SK-MEL-5 (cell line): ENCODE data around the gene IMMP1L. TPM values are rescaled to one million over a fixed set of nuclear protein-coding genes. Genes with fewer than 3 reads are reported as not detected.

Experiments
- DNase-seq: peaks from one replicate; pipeline ENCODE4 v3.0.0-alpha.2; 2016; ENCODE audit warnings: low read depth, low spot score
- in situ Hi-C: cut with HindIII; loops from 2 replicates; pipeline ENCODE4 v1.10.0; 2016; ENCODE audit warnings: low sequenced_read_pairs, high pct_unique_total_duplicates, low pct_unique_long_range_greater_than_20kb
- total RNA-seq: library from RNA; depleted of rRNA; stranded (reverse); fragments of >200 nt; shearing (Covaris generic); gene quantifications from 2 replicates; pipeline ENCODE4 v1.2.3, GENCODE V29; 2014; rRNA removed

The IMMP1L gene
- total RNA-seq, 1 experiment from 2014 or later = 16.0 TPM

GRCh38 chr11:31419138-31419537 is 90.3 kb downstream of the IMMP1L start:
- no peak for DNase-seq
- in situ Hi-C loops = no loop called here

- no peak for DNase-seq
- in situ Hi-C loops = no loop called here
These were observed 91.6 kb downstream of the IMMP1L start for GRCh38 chr11:31417816-31418215.

DNA sequence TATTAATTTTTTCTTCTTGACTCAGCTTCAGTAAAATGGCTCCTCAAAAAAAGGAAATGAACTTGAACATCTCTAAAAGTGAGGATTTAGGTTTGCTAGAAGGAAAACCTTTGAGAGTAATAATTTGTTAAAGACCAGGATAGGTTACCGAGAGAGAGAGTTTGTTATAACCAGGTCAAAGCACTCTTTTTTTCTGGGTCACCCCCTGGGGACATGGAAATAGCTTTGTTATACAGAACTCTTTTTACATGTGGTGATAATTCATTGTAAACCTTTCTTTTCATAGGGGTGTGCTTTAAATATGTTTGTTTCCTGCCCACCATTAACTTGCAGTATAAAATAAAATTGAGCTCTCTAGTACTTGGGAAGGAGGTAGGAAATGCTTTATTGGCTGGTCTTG is 92.1 kb downstream of the IMMP1L start:
- no peak for DNase-seq
- in situ Hi-C loops = no loop called here

DNA sequence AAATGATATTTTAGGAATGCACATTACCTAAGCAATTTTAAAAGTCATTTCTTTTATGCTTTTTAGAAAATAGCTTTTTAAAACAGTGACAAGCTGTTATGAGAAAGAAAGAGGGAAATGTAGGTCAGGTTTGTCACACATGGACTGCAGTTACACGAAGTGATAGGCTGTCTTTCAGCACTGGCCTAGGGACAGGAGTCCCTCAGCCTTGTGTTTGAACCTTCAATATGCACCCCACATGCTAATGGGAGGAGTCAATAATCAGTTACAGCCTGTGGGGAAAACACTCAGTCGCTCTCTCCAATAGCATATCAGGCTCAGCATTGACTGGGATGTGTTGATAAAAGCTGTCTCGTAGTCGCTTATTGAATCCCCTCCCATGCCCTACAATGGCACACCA is 94.0 kb downstream of the IMMP1L start:
- no peak for DNase-seq
- in situ Hi-C loops = no loop called here

DNA sequence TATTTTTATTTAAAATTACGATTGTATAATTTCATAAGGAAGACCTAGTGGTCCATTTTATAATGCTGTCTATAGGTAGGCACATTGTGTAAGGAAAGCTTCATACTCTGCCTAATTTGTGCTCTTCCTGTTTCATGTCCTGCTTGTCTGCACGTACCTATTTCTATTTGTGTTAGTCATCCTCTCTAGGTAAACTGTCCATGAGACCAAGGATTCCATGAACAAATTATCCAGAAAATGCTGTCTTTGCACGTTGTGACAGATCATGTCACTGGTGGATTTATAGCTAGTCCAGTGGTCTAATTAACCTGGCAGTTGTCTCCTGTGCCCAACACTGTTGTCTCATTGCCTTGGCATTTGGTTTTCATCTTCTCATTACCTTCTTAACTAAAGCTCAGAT is 95.1 kb downstream of the IMMP1L start:
- no peak for DNase-seq
- in situ Hi-C loops = no loop called here

DNA sequence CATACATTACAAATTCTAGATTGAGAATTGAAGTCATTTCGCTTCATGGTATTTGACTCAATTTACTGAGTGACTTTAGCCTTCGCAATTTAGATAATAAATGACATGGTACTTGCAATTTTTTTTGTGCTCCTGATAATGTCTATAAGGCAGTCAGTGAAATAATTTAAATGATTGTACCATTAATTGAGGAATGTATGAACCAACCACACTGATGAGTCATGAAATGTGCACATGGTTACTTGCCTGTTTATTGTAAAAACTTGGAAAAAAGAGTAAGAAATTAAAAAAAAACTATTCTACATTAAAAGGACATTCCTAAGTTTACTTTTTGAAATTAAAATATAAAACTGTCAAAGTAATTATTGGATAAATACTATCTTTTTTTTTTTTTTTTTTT is 96.5 kb downstream of the IMMP1L start:
- no peak for DNase-seq

DNA sequence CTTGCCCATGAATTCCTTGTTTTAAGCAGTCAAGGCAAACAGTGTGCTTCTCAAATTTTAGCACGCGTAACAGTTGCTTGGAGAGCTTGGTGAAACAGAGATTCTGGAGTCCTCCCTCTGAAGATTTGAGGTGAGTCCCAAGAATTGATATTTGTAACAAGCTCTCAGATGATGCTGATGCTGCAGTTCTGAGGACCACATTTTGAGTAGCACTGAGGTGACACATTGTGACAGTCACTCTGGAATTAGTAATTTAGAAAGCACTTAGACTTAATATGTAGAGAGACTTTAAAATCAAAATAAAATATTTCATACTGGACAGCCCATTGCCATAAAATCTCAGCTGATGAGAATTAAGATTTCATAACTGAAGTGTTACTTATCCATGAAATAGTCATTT is 101.2 kb downstream of the IMMP1L start:
- DNase-seq = no peak
- in situ Hi-C loops = no loop called here

More for the DNA sequence above, 96.5 kb downstream of the IMMP1L start:
- in situ Hi-C loops = no loop called here

- no peak for DNase-seq
- in situ Hi-C loops = no loop called here
These were observed 104.8 kb downstream of the IMMP1L start for GRCh38 chr11:31404614-31405013.

DNA sequence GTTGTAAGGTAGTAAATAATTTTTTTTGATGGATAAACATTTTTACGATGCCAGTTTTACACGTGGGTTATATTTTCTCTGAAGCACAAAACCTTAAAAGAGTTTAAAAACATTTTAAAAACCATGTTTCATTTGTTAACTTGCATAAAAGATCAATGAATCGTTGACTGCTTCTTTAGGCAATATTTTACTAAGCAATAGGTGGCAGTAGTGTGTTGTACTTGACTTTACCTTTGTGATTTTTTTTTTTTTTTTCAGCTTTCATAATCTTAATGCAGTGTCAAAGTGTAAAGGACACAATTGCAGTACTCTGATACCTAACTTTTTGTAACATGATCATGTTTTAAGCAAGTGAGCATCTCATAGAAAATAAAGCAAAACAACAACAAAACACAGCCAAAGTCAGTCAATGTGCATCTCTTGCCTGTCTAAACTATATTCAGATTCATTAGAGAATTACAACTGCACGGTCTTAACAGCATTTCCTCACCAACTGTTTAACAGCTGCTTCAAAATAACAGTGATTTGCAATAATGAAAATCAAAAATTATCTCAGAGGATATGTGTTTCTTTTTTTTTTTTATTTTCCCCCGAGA is 112.1 kb downstream of the IMMP1L start:
- in situ Hi-C loops = no loop called here
- peak; percentile 53 for DNase-seq

GRCh38 chr11:31387379-31387778 is 122.0 kb downstream of the IMMP1L start:
- in situ Hi-C loops = no loop called here
- DNase-seq = no peak

- in situ Hi-C loops = no loop called here
- DNase-seq = no peak
These were observed 126.3 kb downstream of the IMMP1L start for GRCh38 chr11:31383116-31383515.

Other genes with a start within 250 kb of the IMMP1L start
- gene DCDC1, start 139.9 kb downstream of the IMMP1L start, total RNA-seq = 0.11 TPM in 1 of 2 replicates, not detected in the other
- 19.4 and 20.5 TPM in 2 replicates for gene DNAJC24, start 139.8 kb downstream of the IMMP1L start, total RNA-seq
- 18.5 and 21.5 TPM in 2 replicates for gene ELP4, start 145 bp upstream of the IMMP1L start, total RNA-seq